LNCaP clone FGC (cell line): ENCODE data around the gene SIVA1.

ENCODE experiments used
- DNase-seq: peaks from one replicate; pipeline ENCODE4 v3.0.0-alpha.2; 2011; ENCODE audit warnings: low read depth
- H3K4me3 ChIP-seq: 2 replicates; pipeline ENCODE4 v1.5.1; 2011; ENCODE audit warnings: mild to moderate bottlenecking, low read depth, low read length, control low read depth
- TF ChIP-seq, protein P1 (sequence below): IDR thresholded peaks from 2 replicates; pipeline ENCODE4 v1.5.1; 2012; ENCODE audit warnings: mild to moderate bottlenecking; ENCODE audit not compliant: control insufficient read depth, insufficient read depth; ENCODE audit errors: extremely low read depth

The SIVA1 gene

DNA sequence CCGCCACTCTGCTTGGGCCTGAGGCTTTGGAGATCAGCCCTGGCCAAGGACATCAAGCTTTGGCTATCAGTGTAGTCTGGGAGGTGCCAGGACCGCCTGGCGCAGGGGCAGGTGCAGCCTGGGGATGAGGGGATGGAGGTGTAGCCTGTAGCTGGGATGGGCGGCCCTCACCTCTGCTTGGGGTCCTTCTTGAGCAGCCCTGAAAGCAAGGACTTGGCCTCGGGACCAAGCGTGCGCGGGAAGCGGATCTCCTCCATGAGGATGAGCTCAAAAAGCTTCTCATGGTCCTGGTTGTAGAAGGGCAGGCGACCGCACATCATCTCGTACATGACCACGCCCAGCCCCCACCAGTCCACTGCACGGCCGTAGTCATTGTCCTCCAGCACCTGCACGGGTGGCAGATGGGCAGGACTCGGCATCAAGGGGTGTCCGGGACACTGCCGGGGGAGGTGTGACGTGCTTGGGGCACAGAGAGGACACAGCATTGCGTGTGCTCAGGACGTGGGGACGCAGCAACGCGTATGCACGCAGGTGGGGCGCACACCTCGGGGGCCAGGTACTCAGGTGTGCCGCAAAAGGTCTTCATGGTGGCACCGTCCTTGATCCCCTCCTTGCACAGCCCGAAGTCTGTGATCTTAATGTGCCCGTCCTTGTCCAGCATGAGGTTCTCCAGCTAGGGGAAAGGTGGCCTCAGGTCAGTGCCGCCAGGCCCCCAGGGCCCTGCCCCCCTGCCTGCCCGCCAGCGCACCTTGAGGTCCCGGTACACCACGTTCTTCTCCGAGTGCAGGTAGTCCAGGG, 20.0 kb downstream of the SIVA1 start:
- DNase-seq = no peak
- TF ChIP-seq, protein P1, sequence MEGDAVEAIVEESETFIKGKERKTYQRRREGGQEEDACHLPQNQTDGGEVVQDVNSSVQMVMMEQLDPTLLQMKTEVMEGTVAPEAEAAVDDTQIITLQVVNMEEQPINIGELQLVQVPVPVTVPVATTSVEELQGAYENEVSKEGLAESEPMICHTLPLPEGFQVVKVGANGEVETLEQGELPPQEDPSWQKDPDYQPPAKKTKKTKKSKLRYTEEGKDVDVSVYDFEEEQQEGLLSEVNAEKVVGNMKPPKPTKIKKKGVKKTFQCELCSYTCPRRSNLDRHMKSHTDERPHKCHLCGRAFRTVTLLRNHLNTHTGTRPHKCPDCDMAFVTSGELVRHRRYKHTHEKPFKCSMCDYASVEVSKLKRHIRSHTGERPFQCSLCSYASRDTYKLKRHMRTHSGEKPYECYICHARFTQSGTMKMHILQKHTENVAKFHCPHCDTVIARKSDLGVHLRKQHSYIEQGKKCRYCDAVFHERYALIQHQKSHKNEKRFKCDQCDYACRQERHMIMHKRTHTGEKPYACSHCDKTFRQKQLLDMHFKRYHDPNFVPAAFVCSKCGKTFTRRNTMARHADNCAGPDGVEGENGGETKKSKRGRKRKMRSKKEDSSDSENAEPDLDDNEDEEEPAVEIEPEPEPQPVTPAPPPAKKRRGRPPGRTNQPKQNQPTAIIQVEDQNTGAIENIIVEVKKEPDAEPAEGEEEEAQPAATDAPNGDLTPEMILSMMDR = no peak
- H3K4me3 ChIP-seq = no peak overlapping the region

DNA sequence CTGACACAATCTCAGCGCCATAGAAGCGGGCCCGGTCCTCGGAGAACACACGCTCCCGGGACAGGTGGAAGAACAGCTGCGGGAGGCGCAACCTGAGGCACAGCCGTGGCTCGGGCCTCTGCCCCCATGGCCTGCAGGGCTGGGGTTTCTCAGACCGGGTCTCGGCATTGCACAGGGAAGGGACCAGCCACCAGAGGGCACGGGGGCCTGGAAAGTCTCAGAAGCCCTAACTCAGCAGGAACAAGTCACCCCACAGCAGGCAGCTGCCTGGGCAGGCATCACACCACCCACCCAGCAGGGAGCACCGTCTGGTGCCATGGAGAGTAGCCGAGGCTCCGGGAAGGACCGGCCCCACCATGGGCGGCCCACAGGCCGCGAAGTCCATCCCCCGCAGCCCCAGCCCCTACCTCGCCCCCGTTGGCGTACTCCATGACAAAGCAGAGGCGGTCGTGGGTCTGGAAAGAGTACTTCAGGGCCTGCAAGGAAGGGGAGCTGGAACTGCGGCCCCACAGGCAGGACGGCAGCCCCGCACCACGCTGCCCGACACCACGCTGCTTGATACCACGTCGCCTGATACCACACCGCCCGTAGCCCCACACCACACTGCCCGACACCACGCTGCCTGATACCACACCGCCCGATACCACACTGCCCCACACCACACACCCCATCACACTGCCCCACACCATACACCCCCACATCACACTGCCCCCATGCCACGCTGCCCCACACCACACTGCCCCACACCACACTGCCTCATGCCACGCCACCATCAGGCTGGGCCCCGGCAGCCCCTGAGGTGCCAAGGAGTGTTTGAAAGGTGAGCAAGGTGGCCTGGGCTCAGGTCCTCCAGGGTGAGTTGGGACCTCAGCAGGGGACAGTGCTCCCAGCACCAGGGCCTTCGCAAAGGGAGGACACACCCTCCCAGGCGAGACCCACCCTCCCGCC, 20.8 kb downstream of the SIVA1 start:
- no peak overlapping the region for H3K4me3 ChIP-seq
- TF ChIP-seq, protein P1 = no peak
- DNase-seq = no peak

DNA sequence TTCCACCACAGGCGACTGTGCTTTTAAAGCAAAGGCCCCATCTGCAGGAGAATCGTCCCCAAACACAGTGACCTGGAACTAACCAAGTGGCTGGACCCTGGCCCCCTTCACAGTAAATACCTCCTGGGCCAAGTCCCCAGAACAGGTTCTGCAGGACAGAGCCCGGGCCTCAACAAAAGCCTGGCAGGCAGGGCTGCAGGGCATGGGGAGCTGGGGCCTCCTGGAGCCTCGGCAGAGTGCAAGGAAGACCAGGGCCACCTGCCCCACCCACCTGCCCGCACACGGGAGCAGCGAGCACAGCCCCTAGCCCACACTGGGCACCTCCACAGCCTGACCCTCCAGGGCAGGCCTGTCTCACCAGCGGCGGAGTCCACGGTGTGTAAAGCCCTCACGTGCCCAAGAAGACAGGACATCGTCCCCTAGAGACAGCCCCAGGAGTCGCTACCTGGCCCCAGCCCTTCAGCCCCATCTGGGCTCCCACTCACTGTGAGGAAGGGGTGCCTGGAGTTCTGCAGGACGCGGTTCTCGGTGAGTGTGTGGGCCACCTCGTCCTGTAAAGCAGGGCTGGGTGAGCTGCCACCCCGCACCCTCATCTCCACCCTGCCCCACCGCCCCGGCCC, 21.6 kb downstream of the SIVA1 start:
- TF ChIP-seq, protein P1 = no peak
- H3K4me3 ChIP-seq = no peak overlapping the region
- peak; percentile 67 for DNase-seq

DNA sequence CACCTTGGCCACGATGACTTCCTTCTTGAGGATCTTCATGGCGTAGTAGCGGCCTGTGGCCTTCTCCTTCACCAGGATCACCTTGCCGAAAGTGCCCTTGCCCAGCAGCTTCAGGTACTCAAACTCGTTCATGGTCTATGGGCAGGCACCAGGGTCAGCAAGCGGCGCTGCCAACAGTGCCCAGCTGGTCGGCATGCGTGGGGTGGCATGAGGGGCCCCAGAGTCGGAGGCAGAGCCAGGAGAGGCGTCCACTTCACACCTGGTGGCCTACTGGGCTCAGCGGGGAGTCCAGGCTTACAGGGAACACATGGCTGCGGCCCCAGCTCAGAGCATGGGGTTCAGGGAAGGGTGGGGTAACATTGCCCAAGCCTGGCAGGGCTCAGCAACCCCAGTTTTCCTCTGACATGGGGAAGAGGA, 22.1 kb downstream of the SIVA1 start:
- no peak for DNase-seq
- H3K4me3 ChIP-seq = no peak overlapping the region
- TF ChIP-seq, protein P1 = no peak

DNA sequence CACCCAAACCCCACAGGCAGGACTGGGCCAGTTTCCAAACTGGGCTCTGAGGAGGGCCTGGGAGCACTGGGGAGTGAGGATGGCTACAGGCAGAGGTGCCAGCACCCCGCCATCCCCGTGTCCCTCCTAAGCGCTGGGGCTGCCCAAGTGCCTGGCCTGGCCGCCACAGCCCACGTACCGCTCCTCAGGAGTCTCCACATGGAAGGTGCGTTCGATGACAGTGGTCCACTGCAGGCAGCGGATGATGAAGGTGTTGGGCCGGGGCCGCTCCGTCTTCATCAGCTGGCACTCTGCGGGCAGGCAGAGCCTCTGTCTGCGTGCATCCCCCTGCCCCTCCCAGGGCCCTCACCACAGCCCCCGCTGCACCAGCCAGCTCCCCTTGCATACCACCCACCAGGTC, 23.5 kb downstream of the SIVA1 start:
- H3K4me3 ChIP-seq = no peak overlapping the region
- no peak for DNase-seq
- TF ChIP-seq, protein P1 = no peak

DNA sequence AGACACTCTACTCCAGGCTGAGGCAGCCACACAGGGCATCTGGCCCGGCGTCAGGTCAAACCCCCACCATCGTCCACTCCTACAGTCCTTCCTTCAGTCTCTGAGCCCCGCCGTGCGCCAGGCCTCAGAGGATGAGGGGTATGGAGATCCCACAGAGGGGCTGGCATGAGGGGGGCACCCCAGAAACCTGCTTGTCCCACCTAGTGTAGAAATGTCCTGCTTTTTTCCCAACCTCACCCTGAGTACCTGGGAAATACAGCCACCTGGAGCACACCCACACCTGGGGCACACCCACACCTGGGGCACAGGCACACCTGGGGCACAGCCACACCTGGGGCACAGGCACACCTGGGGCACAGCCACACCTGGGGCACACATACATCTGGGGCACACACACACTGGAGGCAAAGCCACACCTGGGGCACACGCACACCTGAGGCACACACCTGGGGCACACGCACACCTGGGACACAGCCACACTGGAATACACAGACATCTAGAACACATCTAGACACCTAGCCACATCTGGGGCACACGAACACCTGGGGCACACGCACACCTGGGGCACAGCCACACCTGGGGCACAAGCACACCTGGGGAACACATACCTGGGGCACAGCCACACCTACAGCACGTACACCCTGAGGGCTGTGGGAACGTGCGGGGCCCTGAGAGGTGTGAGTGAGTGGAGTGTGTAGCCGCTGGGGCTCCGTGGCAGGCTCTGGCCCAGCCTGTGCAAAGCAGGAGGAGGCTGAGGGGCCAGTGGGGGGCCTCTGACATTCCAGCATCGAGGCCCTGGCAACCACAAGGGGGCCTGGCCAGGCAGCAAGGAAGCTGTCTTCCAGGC, 24.2 kb downstream of the SIVA1 start:
- H3K4me3 ChIP-seq = no peak overlapping the region
- DNase-seq = no peak
- TF ChIP-seq, protein P1 = no peak
